EH (cell line): ENCODE measurements around the gene RABL6.

Experiments used
- DNase-seq: peaks from one replicate; pipeline ENCODE4 v3.0.0-alpha.2; 2015; ENCODE audit warnings: low read depth

RABL6 gene

DNA sequence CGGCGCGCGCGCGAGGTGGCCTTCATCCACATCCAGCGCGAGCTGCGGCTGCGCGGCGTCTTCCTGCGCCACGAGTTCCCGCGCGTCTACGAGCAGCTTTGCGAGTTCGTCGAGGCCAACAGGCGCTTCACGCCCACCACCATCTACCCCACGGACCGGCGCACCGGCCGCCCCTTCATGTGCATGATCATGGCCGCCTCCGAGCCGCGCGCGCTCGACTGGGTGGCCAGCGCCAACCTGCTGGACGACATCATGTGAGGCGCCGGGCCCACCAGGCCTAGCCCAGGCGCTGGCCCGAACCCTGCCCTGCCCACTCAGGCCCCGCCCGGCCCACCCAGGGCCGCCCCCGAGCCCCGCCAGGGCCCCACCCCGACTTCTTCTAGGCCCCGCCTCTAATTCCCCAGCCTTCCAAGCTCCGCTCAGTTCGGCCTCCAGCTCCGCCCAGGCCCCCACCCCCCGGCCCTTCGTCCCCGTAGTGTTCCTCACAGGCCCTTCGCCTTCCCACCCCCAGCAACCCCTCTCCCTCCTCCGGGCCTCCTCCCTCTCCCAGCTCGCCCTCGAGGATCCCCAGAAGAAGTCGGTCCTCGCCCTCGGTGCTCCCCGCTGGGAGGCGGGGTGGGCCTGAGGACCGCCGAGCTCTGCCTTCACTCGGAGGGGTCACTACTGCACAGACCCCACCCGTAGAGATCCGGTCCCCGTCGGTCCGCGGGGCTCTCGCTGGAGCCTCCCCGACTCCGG lies 39.5 kb downstream of the RABL6 start:
- DNase-seq, result peak; percentile 71

DNA sequence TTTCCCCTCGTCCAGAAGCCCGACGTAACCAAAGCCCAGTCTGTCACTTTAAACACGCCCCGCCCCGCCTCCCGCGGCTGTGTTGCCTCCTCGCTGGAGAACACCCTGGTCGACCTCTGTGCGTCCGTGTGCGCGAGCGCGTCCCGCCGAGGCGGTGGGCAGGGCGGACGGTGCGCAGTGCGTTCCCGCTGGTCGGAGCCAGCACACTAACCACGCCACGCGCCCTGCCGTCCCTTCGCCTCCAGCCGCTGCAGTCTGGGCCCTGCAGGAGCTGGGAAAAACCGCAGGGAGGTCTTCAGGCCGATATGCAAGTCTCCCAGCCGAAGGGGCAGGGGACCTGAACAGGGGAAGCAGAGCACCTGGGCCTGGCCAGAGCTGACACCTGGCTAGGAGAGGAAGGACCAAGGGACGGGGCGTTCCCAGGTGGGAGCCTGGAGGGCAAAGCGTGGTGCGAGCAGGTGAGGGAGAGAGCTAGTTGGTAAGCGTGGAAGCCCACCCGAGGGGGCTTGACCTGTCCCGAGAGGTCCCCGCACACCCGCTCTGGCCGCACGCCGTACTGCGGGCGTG lies 40.2 kb downstream of the RABL6 start:
- peak; percentile 88 for DNase-seq

DNA sequence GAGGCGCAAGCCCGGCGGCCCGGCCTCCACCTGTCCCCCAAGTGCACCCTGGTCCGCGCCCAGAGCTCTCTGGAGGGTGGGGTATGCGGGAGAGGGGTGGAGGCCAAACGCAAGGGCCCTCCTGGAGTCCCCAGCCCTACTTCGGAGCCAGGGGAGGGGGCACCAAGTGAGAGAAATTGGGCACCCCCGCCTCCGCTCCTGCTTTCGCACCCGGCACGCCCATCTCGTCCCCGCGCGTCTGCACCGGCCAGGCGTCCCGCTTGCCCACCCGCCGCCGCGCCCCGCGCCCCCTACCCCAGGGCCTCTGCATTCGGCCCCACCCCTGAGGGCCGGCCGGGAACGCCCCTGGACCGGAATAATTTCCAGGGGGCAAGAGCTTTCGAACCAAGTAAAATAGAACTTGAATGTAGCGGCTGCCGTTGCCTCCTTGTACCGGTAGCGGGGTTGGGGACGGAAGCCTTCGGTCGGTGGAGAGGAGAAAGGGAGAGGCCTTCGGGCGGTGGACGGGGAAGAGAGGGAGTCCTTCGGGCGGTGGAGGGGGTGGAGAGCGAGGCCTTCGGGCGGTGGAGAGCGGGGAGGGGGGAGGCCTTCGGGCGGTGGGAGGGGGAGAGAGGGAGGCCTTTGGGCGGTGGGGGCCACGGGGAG lies 40.8 kb downstream of the RABL6 start:
- no peak for DNase-seq

DNA sequence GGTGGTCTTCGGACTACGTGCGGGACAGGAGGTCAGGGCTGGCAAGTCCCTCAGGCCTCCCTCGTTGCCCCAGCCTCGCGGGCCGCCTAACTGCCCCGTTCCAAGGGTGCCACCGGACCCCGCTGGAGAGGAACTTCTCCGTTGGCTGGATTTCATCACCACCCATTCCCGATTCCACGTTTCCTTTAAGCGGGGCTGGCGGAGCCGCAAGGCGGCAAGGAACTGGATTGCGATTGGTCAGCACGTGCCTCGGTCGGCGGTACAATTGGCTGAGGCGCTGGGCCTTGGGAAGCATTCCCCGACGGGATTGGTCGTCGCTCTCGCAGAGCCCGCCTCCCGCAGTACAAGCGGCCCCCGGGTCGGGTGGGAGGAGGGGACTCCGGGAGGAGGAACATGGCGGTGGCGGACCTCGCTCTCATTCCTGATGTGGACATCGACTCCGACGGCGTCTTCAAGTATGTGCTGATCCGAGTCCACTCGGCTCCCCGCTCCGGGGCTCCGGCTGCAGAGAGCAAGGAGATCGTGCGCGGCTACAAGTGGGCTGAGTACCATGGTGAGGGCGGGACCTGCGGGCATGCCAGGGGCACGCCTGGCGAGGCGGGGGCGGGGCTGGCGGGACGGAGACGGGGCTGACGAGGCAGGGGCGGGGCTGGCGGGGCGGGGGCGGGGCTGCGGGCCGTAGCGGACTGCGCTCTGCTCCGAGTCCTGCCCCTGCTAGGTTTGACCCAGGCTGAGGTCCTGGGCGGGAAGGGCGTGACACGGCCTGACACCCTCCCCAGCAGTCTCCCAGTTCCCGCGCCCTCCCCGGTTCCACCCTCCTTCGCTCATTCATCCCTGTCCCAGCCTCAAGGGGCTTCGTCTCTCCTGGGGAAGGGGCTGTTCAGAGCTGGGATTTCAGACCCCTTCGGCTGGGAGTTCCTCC lies 41.6 kb downstream of the RABL6 start, which contains the start of gene PHPT1:
TSS of gene PHPT1 (plus strand) at position 372 of the 922 bp plus-strand sequence. CDS start at position 394, 22 bp downstream.
- peak; percentile 99 for DNase-seq

DNA sequence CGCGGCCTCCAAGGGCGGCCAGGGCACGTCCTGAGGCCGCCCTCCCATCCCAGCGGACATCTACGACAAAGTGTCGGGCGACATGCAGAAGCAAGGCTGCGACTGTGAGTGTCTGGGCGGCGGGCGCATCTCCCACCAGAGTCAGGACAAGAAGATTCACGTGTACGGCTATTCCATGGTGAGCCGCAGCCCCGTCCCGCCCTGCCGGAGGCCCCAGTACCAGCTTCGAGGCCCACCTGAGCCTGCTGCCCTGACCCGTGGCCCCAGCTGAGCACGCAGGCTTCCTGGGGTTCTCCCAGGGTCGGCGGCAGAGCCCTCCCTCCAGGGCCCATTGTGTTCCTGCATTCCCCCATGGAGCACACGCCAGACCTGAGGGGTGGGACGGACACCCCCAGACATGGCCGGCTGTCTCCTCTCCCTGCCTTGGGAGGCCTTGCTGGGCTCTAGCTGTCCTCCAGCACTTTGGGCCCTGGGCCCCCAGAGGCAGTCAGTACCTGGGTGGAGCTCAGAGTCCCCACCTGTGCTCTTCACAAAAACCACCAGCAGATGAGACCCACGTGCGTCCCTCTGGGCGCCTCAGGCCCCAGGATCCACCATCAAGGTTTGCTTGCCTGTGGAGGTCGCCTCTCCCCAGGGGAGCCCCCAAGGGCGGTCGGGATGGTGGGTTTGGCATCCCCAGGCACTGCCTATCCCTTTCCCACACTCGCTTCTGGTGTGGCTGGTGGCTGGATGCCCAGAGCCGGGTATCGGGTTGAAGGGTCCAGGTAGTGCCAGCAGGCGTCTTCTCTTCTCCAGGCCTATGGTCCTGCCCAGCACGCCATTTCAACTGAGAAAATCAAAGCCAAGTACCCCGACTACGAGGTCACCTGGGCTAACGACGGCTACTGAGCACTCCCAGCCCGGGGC lies 42.5 kb downstream of the RABL6 start:
- no peak for DNase-seq

DNA sequence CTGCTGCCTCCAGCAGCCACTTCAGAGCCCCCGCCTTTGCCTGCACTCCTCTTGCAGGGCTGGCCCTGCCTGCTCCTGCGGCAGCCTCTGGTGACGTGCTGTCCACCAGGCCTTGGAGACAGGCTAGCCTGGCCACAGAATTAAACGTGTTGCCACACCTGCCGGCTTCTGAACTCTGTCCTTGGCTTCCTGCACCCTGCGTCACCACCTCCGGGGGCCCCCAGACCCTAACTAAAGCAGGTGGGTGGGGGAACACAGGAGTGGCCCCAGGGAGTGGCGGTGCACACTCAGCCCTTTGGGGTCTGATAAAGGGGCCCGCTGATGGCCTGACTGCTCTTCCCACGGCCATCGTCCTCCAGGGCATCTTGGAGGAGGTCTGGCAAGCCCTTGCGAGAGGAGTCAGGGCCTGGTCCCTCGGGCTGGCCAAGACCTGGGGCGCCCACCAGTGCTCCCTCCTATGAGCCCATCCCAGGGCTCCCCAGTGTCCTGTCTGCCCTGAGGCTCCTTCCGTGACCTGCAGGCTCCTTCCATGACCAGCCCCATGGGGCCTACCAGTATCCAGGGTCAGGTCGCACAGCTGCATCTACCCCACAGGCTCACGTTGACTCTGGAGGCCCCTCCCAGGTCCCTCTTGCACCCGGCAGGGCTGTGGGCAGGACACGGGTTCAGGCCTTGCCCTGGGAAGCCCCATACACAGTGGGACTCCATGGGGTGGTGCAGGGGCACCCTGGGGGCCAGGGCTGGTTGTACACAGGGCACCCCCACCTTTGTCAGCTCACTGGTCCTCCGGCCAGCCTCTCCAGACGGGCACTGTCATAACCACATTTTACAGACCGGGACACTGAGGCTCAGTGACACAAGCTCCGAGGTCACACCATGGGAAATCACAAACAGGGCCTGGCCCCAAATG lies 43.4 kb downstream of the RABL6 start:
- DNase-seq, result no peak

DNA sequence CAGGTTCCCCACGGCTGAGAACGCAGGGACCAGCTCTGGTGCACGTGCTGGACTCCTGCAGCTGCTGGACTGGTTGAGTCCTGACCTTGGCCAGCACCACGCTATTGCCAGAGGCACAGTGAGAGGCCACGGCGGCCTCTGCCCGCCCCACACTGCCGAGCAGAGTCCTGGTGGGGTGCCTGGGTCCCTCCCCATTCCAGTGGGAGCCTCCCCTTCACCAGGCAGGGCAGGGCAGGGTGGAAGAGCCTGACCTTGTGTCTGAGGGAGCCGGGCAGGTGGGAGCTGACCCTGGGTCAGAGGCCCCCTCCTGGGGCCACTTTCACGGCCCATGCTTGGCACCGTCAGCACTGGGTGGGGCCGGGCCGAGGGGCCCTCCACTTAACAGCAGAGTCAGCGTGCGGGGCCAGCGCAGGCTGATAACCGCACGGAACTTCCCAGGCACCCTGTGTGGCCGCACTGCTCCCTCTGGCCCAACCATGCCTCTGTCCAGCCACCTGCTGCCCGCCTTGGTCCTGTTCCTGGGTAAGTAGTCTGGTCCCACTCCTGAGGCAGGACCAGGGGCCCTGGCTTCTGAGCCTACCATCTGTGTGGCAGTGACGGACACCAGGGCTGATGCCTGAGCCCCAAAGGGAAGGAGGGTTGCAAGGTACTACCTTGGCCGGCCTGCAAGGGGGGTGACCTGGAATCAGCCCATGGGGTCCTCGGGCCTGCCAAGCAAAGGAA lies 44.4 kb downstream of the RABL6 start, which contains the start of gene MAMDC4:
TSS of gene MAMDC4 (plus strand) at position 406 of the 723 bp plus-strand sequence. CDS start at position 477, 71 bp downstream.
- DNase-seq, result no peak

DNA sequence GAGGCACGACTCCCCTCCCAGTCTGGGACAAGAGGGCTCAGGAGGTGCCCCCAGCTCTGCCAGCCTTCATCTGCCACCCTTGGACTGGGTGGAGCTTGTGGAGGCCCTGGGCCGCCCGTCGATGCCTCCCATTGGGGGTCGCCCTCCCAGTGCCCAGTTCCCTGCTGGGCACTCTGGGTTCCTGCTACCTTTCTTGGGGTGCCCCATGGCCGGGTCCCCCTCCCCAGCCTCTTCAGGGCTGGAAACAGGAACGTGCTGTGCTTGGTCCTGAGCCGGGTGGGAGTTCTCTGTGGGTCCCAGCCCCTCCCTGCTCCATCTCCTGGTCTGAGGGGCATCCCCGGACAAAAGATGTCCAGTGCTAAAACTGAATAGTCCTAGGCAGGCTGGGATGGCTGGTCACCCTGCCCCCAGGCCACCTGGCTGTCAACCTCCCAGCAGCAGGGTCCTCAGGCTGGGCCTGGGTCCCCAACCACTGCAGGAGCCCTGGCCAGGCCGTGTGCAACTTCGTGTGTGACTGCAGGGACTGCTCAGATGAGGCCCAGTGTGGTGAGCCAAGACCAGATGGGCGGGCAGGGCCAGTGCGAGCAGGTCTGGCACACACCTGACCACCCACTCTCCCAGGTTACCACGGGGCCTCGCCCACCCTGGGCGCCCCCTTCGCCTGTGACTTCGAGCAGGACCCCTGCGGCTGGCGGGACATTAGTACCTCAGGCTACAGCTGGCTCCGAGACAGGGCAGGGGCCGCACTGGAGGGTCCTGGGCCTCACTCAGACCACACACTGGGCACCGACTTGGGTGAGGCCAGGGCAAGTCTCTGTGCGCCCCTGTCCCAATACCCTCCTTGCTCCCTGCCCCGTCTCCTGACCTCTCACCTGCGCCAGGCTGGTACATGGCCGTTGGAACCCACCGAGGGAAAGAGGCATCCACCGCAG lies 45.2 kb downstream of the RABL6 start:
- no peak for DNase-seq

DNA sequence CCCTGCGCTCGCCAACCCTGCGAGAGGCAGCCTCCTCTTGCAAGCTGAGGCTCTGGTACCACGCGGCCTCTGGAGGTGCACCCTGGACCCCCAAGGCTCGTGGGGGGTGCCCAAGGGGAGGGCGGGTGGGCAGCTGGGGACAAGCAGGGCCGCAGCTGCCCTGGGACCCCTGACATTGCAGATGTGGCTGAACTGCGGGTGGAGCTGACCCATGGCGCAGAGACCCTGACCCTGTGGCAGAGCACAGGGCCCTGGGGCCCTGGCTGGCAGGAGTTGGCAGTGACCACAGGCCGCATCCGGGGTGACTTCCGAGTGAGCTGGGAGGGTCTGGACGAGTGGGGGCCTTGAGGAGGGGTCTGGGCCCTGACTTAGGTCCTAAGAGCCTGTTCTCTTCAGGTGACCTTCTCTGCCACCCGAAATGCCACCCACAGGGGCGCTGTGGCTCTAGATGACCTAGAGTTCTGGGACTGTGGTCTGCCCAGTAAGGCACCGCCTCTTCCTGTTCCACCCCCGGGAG lies 45.9 kb downstream of the RABL6 start:
- DNase-seq, result no peak

DNA sequence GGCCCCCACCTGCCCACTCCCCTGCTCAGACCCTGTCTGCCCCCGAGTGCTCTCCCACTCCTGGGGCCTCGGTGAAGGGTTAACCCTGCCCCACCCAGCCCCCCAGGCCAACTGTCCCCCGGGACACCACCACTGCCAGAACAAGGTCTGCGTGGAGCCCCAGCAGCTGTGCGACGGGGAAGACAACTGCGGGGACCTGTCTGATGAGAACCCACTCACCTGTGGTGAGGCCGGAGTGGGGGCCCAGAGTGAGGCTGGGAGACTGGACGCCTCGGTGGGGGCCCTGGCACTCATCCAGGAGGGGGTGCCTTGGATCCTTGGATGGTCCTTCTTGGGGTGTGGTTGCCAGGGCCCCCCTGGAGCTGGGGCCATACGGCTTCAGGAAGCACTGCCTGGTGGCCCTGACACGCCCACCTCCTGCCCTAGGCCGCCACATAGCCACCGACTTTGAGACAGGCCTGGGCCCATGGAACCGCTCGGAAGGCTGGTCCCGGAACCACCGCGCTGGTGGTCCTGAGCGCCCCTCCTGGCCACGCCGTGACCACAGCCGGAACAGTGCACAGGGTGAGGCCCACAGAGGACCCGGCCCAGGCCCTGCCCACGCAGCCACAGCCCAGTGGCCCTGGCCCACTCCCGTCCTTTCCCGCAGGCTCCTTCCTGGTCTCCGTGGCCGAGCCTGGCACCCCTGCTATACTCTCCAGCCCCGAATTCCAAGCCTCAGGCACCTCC lies 46.5 kb downstream of the RABL6 start:
- no peak for DNase-seq

DNA sequence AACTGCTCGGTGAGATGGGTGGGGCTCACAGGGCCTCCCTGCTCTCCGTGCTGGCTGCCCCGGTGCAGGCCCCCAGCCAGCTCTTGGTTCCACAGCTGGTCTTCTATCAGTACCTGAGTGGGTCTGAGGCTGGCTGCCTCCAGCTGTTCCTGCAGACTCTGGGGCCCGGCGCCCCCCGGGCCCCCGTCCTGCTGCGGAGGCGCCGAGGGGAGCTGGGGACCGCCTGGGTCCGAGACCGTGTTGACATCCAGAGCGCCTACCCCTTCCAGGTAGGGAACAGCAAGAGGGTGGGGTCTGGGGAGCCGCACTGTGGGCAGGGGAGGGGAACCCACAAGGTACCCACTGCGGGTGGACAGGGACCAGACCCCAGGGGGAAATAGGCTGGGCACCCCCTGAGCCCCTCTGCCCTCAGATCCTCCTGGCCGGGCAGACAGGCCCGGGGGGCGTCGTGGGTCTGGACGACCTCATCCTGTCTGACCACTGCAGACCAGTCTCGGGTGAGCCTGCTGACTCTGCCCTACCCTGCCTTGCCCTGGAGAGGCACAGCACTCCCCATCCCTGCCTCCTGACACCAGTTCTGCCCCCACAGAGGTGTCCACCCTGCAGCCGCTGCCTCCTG lies 47.2 kb downstream of the RABL6 start:
- no peak for DNase-seq

DNA sequence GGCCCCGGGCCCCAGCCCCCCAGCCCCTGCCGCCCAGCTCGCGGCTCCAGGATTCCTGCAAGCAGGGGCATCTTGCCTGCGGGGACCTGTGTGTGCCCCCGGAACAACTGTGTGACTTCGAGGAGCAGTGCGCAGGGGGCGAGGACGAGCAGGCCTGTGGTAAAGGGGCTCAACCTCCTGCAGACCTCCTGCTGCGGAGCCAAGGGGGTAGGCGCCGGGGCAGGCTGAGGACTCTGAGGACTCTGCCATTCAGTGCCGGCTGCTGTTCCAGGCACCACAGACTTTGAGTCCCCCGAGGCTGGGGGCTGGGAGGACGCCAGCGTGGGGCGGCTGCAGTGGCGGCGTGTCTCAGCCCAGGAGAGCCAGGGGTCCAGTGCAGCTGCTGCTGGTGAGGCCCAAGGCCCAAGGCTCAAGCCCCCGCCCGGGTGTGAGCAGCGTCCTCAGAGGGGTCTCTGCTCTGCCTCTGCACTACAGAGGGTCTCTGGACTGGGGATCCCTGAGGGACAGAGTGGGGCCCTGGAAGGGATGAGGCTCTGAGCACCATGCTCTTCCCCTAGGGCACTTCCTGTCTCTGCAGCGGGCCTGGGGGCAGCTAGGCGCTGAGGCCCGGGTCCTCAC lies 47.8 kb downstream of the RABL6 start:
- no peak for DNase-seq

DNA sequence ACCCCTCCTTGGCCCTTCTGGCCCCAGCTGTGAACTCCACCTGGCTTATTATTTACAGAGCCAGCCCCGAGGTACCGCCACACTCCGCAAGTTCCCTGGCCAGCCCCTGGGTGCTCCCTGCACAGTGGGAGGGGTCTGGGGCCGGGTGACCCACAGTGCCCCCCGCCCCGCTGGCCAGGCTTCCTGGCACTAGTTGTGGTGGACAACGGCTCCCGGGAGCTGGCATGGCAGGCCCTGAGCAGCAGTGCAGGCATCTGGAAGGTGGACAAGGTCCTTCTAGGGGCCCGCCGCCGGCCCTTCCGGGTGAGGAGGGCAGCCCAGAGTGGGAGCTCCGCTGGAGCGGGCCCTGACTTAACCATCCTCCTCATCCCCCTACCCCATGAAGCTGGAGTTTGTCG lies 48.3 kb downstream of the RABL6 start:
- no peak for DNase-seq

DNA sequence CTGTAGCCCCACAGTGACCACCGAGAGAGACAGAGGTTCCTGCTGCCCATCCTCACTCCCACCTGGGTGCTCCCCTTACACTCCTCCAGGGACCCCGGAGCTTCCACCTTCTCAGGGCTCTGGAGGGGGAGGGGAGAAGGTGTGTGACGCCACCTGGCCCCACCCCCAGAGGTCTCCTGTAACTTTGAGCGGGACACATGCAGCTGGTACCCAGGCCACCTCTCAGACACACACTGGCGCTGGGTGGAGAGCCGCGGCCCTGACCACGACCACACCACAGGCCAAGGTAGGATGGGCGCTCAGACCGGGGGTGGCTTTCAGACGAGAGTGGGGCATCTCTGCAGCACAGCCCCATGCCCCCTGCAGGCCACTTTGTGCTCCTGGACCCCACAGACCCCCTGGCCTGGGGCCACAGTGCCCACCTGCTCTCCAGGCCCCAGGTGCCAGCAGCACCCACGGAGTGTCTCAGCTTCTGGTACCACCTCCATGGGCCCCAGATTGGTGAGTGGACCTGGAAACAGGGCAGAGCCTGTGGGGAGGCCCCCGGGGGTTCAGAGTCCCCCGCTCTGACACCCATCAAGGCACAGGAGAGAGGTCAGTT lies 48.9 kb downstream of the RABL6 start:
- no peak for DNase-seq

DNA sequence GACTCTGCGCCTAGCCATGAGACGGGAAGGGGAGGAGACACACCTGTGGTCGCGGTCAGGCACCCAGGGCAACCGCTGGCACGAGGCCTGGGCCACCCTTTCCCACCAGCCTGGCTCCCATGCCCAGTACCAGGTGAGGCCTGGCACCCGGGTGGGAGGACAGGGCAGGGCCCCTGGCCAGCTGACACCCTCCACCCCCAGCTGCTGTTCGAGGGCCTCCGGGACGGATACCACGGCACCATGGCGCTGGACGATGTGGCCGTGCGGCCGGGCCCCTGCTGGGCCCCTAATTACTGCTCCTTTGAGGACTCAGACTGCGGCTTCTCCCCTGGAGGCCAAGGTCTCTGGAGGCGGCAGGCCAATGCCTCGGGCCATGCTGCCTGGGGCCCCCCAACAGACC lies 49.4 kb downstream of the RABL6 start:
- no peak for DNase-seq
